ENCODE data around the gene SLC35G3.
"Not testable (repeated sequence)": the region's sequence is repeated elsewhere in the genome, so short reads cannot be mapped to it uniquely, and the experiment has no call there.

Gene SLC35G3

GRCh38 chr17:35154196-35155165, 39.7 kb downstream of the SLC35G3 start:
- no peak for TF ChIP-seq CTCF (IDR thresholded peaks at IDR 0.05; ENCODE audit: insufficient read depth, missing control alignments)
- FAIRE-seq = no peak

GRCh38 chr17:35152421-35153140, 41.6 kb downstream of the SLC35G3 start:
- FAIRE-seq (no peak), DNase-seq (ENCODE audit: insufficient read length, low spot score) (no peak)
- TF ChIP-seq CTCF (IDR thresholded peaks at IDR 0.05; ENCODE audit: insufficient read depth, missing control alignments) = no peak

More at GRCh38 chr17:35154196-35155165, 39.7 kb downstream of the SLC35G3 start:
- no peak for DNase-seq (ENCODE audit: insufficient read length, low spot score)

- FAIRE-seq; DNase-seq (ENCODE audit: insufficient read length, low spot score): not testable (repeated sequence)
Measured at GRCh38 chr17:35151080-35151479, 43.1 kb downstream of the SLC35G3 start.

GRCh38 chr17:35149941-35150340, 44.3 kb downstream of the SLC35G3 start:
- DNase-seq (ENCODE audit: insufficient read length, low spot score) (no peak), FAIRE-seq (no peak)
- no peak for TF ChIP-seq CTCF (IDR thresholded peaks at IDR 0.05; ENCODE audit: insufficient read depth, missing control alignments)

- no peak for TF ChIP-seq CTCF (IDR thresholded peaks at IDR 0.05; ENCODE audit: insufficient read depth, missing control alignments)
- no peak for FAIRE-seq
- DNase-seq (ENCODE audit: insufficient read length, low spot score) = no peak
Measured at GRCh38 chr17:35148144-35148543, 46.0 kb downstream of the SLC35G3 start.

- DNase-seq (ENCODE audit: insufficient read length, low spot score) (no peak), FAIRE-seq (no peak)
- no peak for TF ChIP-seq CTCF (IDR thresholded peaks at IDR 0.05; ENCODE audit: insufficient read depth, missing control alignments)
Measured at GRCh38 chr17:35147375-35147905, 46.8 kb downstream of the SLC35G3 start, which contains the start of gene UNC45B. TSS of gene UNC45B (plus strand) at chr17:35147817. CDS start at chr17:35148264, 447 bp downstream.

GRCh38 chr17:35146214-35146833, 47.9 kb downstream of the SLC35G3 start:
- FAIRE-seq = no peak
- no peak for TF ChIP-seq CTCF (IDR thresholded peaks at IDR 0.05; ENCODE audit: insufficient read depth, missing control alignments)

More at GRCh38 chr17:35146214-35146833, 47.9 kb downstream of the SLC35G3 start:
- DNase-seq (ENCODE audit: insufficient read length, low spot score) = no peak
